ENCODE measurements around the gene PDSS1. TPM values are rescaled to one million over a fixed set of nuclear protein-coding genes. Genes with fewer than 3 reads are reported as not detected.
"Not testable (repeated sequence)": the region's sequence is repeated elsewhere in the genome, so short reads cannot be mapped to it uniquely, and the experiment has no call there.

Gene PDSS1
- total RNA-seq, 1 donor from 2014 or later = 22.3 TPM

GRCh38 chr10:26741368-26741767, 43.9 kb downstream of the PDSS1 start:
- no peak for DNase-seq

DNA sequence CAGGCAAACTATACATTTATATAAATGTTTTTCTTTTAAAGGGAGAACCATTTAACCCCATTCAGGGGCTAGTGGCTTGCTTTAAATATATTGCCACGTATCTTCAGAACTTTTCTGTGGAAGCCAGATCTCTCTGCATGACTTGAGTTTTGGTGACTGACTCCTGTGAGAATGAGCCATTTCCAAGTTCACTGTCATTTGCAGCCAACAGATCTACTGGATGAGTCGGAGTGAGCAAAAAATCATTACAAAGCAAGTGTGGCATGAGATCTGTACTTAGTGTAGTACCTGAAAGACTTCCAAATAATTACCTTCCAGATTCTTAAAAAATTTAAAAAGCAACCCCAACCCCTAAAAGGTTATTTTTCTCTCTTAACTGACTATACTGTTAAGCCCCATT, 45.6 kb downstream of the PDSS1 start:
- DNase-seq = no peak

- no peak for DNase-seq
Measured at GRCh38 chr10:26743841-26744240, 46.3 kb downstream of the PDSS1 start.

- DNase-seq = no peak
Measured at GRCh38 chr10:26746061-26746460, 48.6 kb downstream of the PDSS1 start.

- no peak for DNase-seq
Measured at GRCh38 chr10:26755443-26755903, 58.0 kb downstream of the PDSS1 start.

- no peak for DNase-seq
Measured at GRCh38 chr10:26759008-26759407, 61.5 kb downstream of the PDSS1 start.

DNA sequence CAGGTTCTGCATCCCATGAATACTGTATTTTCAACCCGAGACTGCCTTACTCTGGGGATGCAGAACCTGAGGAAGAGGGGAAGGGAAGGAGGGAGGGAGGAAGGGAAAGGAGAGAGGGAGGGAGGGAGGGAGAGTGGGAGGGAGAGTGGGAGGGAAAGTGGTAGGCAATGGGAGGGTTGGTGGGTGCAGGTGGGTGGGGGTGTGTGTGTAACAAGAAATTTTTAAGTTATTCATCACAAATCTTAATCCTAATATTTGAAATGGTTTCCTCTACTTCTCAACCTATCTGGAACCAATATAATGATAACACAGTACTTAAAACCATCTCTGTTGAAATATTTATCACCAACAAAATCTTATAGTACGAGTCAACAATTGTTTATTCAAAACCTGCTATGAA, 68.0 kb downstream of the PDSS1 start:
- DNase-seq = no peak

DNA sequence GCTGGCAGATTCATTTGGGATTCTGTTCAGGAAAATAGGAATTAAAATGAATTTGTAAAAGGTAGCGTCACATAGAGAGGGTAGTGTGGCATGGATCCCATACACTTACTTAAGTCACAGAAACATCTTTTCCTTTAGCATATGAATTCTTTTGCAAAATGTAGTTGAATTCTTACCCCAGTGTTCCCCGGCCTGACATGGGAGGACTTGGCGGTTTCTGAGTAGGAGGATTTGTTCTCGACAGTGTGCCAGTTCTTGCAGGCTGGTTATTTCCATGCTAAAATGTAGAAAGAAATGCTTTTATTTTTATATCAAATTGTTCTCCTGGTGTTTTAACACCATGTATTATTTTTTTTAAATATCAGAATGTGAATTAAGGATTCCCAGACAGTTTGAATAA, 72.6 kb downstream of the PDSS1 start:
- DNase-seq = peak; percentile 41

DNA sequence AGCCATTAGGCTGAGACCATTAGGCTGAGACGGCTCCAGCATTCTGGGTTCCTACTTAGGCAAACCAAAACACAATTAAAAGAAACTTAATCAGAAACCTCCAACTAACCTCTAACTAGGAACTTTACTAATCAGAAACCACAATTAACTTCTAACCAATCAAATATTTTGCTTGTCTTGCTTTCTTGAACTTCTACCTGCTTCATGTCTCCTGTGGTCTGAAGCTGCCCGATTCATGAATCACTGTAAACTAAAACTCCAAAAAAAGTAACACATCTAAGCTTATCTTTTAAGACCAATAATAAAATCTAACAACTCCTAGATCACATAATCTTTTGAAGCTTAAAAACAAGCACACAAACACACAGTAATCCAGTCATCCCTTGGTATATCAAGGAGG, 76.1 kb downstream of the PDSS1 start:
- DNase-seq = no peak

DNA sequence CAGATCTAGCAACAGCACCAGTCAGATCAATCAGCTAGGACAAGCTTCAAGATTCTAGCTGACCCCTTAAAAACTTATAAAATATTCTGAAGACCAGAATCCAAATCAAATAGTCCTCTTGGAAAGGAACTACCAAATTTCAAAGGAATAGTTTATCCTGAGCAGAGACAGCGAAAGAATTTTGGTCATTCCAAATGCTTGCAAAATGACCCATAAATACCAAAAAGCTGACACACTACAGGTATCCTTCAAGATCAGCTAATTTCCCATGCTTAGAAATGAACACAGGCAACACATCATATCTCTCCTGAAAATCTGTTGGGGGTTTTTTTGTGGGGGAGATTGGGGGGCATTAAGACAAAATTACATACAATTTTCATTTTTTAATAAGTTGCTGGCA, 78.8 kb downstream of the PDSS1 start:
- DNase-seq = no peak

DNA sequence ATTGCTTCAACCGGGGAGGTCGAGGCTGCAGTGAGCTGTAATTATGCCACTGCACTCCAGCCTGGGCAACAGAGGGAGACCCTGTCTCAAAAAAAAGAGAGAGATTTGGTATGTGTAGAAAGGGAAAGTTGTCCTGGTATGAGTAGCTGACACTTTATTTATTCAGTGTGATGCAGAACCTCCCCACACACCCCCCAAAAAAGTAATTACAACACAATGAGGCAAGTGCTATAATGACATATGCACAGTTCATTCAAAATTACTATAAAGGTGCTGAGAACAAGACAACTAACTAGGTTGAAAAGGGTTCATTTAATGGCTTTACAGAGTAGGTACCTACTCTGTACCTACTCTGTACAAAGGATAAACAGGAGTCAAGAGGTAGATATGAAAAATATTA, 80.2 kb downstream of the PDSS1 start:
- DNase-seq = no peak

- DNase-seq = no peak
Measured at GRCh38 chr10:26779176-26779860, 81.8 kb downstream of the PDSS1 start.

DNA sequence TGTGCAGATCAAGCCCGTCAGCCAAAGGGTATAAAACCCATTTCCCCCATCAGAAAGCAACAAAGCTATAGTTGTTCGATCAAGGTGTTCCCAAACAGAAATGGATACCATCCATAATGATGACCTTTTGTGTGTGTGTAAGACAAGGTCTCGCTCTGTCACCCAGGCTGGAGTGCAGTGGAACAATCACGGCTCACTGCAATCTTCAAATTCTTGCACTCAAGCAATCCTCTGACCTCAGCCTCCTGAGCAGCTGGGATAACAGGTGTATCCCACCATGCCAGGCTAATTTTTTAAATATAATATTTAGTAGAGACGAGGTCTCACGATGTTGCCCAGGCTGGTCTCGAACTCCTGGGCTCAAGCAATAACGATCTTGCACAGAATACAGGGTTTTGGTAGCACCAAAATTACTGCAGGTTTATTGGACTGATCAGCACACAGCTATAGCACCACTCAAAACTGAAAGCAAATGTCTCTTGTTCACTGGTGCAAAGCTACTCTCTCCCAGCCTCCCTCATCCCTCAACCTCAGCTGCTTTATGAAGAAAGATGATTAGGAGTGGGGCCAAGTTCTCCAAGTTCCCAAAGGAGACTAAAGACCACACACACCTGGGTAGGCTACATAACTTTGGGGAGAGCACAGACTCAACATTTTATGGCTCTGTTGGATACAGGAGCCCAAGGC, 82.7 kb downstream of the PDSS1 start:
- no peak for DNase-seq

- no peak for DNase-seq
Measured at GRCh38 chr10:26780793-26781601, 83.5 kb downstream of the PDSS1 start.

DNA sequence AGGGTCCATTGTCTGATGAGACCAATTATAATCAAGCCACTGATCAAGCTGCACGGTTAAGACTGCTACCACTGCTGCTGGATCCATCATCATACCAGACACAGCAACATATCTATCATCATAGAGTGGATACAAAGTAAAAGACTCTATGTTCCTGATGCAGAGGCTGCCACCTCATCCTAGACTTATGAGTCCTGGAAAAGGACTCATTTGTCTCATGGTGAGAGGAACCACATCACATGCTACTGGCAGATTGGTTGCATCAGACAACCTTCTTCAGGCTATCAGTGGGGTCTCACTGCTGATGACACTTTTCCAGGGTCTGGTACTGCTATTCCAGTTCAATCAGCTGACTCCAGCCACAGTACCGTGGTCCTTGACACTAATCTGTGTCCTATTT, 84.3 kb downstream of the PDSS1 start:
- no peak for DNase-seq

DNA sequence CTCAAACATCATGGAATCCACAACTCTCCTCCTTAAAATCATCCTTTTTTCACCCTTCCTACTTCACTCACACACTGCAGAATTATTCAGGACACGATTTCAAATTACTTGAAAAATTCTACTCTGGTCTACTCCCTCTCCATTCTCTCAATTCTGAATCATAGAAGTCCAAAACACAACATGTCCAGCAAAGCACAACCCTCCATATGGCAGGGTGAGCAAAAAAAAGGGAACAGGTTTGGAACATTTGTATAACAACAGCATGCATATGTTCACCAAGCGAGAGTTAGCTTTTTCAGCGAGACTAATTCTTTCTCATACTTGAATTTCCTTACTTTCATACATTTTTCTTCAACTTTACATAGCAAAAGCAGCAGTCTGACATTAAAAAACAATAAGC, 89.9 kb downstream of the PDSS1 start:
- no peak for DNase-seq

GRCh38 chr10:26789779-26790178, 92.3 kb downstream of the PDSS1 start:
- not testable (repeated sequence) for DNase-seq

DNA sequence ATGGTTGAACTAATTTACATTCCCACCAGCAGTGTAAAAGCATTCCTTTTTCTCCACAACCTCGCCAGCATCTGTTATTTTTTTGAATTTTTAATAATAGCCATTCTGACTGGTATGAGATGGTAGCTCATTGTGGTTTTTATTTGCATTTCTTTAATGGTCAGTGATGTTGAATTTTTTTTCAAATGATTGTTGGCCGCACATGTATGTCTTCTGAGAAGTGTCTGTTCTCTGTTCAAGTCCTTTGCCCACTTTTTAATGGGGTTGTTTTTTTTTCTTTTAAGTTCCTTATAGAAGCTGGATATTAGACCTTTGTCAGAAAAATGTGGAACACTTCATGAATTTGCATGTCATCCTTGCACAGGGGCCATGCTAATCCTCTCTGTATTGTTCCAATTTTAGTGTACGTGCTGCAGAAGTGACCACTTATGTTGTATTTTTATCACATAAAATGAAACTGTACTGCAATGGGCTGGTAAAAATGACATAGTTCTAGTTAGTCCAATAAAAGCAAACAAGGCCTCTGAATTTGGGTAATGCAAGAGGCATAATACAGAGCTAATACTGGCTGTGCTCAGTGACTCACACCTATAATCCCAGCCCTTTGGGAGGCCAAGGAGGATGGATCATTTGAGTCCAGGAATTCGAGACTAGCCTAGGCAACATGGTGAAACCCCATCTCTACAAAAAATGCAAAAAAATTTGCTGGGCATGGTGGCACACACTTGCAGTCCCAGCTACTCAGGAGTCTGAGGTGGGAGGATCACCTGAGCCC, 92.9 kb downstream of the PDSS1 start:
- no peak for DNase-seq

DNA sequence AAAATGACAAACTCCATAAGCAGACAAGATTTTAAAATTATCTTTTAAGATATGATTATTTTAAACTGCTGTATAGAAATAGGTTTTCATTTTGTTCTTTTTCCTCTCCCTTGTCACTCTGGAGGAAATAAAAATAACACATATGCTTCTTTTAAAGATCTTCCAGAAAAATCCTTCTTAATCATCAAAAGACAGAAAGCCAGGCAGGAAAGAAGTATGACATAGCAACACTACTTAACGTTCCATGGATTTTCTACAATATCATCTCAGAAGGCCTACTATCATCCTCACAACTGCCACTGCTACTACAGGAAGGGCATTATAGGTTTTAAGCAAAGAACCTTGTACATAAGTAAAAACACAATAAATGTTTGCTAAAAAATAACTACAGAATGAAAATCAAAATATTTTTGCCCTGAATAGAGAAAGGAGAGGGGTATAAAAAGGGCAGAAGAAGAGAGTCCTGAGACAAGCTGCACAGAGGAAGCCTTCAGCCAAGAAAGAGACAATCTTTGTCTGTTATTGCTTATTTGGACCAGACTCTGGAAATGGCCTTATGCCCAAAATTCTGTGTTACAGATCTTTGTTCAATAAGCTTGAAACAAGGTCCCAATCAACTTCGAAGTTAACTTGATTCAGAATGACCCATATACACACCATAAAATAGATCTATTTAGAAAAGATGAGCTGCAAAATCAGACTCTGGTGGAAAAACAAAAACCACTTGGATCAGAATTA, 95.4 kb downstream of the PDSS1 start:
- no peak for DNase-seq
